Measurements from ENCODE around the gene TEX22.
A peak's percentile ranks its signal among the peaks of the same experiment; 100 is the strongest.

TEX22 gene

DNA sequence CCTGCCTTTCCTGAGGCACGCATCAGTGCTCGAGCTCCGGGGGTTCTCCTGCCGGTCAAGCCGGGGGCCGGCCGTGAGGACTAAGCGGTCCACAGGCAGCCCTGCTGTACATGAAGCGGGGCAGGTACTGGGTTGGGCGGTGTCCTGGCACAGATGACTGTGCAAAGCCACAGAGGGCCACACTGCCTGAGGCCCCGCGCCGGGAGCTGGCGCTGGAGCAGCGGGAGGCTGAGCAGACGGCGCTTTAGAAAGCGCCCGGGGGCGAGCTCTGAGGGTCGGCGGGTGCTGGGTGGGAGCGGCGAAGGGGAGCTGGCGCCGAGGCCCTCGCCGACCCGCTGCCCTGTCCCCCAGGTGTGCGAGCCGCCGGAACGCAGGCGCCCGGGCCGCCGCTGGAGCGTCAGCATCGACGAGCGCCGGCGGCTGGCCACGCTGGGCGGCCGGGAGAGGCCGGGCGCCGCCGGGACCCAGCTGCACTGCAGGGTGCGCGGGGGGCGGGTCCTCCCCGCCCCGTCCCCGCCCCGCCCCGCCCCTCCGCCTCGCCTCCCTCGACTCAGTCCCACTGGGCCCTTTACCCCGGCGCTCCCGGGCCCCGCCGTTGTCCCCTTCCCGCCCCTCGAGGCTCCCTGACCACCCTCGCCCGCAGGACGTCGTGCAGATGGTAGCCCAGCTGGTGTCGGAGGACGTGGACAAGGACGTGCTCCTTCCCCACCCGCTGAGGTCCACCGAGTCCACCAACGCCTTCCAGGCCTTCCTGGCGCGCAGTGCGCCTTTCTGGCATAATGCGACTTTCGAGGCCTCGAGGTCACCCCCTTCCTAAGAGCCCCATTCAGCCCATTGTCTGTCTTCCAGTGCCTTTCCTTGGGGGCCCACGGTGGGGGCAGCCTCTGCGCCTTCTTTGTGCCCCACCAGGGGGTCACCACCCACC is 12.9 kb downstream of the TEX22 start:
- no peaks in the 10 kb centered on the region for H3K36me3 ChIP-seq (replicated peaks)
- no peak overlapping the region for H3K4me3 ChIP-seq
- no peaks in the 10 kb centered on the region for H3K27me3 ChIP-seq (ENCODE audit: low read depth)
- H3K9me3 ChIP-seq, result no peaks in the 10 kb centered on the region
- in situ Hi-C loops (cut with MboI; ENCODE audit: low sequenced_read_pairs), result no loop called here
- H3K4me1 ChIP-seq, result peaks cover 4% of the 10 kb centered on the region
- no peak for DNase-seq (ENCODE audit: low spot score in 2 of 2)

DNA sequence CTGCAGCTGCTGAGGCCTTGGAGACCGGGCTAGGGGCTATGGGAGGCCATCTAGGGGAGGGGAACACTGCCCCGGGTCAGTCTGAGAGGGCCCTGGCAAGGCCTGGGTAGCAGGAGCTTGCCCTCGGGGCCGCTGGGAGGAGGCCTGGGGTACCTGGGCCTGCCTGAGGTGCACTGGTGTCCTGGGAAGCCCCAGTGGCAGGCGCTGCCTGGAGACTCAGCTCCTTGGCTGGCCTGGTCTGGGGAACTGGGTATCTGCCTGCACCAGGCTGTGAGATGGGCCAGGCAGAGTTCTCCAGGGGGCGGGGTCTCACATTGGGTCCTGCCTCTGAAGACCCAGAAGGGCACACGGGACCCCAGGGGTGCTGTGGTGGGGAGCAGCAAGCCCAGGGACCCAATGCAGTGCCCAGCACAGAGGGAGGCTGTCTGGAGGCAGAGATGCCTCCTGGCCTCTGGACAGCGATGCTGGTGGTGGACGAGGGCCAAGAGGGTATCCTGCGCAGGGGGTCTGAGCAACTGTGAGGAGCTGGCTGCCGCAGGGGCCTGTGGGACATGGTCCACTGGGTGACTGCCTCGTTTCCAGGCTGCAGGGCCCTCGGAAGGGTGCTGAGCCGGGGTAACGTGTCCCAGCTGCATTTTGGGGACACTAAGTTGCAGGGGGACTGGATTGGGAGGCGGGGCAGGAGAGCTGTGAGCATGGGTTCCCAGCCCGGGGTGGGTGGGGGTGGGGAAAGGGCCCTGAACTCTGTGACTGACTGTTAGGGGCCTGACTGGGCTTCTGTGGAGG is 13.8 kb downstream of the TEX22 start:
- no peaks in the 10 kb centered on the region for H3K36me3 ChIP-seq (replicated peaks)
- H3K27me3 ChIP-seq (ENCODE audit: low read depth), result no peaks in the 10 kb centered on the region
- H3K4me3 ChIP-seq, result no peak overlapping the region
- H3K4me1 ChIP-seq, result peaks cover 4% of the 10 kb centered on the region
- in situ Hi-C loops (cut with MboI; ENCODE audit: low sequenced_read_pairs), result no loop called here
- H3K9me3 ChIP-seq, result no peaks in the 10 kb centered on the region
- DNase-seq (ENCODE audit: low spot score in 2 of 2), result no peak

DNA sequence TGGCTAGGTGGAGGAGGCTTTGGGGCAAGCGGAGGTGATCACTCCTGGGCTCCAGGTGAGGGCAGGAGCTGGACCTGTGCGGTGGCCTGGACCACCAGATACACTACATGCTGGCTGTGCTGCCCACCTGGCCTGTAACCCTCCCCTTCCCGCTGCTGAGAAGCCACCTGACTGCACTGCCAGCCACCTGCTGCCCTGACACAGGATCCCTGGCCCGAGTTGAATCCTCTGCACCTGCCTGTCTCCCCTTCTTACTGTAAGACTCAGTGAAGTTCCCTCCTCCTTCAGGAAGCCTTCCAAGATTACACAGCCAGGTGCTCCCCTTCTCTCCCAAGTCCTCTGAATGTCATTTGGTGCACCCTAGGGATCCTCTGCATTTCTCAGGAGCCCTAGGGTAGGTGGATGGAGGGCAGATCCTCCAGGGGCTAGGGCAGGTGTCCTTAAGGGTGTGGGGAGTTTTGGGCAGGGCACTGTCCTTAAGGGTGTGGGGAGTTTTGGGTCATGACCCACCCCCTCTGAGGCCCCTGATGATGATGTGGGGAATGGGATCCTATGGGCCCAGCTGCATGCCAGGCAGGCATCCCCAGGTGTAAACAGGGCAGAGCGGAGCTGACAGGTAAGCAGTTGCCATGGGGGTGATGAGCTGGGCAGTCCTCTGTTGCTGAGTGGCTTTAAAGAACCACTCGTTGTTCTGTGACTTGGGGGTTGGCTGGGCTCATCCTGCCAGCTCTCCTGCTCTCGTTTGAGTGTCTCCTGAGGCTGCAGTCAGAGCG is 14.6 kb downstream of the TEX22 start:
- Histone ChIP-seq H3K4me1 (peaks cover 4% of the 10 kb centered on the region), H3K27me3 (ENCODE audit: low read depth) (no peaks in the 10 kb centered on the region), H3K36me3 (replicated peaks) (no peaks in the 10 kb centered on the region; the same call in 1 of the 2 replicates), H3K4me3 (no peak overlapping the region), H3K9me3 (no peaks in the 10 kb centered on the region)
- no peak for DNase-seq (ENCODE audit: low spot score in 2 of 2)
- in situ Hi-C loops (cut with MboI; ENCODE audit: low sequenced_read_pairs), result no loop called here

DNA sequence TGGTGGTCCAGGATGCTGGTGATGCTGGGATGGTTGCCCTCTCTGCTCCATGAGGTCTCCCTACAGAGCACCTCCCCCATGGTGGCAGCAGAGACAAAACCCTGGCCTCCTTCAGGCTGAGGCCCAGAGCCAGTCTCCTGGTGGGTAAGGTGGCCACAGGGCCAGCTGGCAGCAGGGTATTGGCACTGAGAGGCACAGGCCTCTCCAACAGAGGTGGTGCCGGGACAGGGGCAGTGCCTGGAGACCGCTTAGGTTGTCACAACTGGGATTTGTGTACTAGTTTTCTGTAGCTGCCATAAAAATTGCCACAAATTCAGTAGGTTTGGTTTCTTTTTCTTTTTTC is 15.2 kb downstream of the TEX22 start:
- DNase-seq (ENCODE audit: low spot score in 2 of 2), result no peak
- Histone ChIP-seq H3K4me3 (no peak overlapping the region), H3K27me3 (ENCODE audit: low read depth) (no peaks in the 10 kb centered on the region)

DNA sequence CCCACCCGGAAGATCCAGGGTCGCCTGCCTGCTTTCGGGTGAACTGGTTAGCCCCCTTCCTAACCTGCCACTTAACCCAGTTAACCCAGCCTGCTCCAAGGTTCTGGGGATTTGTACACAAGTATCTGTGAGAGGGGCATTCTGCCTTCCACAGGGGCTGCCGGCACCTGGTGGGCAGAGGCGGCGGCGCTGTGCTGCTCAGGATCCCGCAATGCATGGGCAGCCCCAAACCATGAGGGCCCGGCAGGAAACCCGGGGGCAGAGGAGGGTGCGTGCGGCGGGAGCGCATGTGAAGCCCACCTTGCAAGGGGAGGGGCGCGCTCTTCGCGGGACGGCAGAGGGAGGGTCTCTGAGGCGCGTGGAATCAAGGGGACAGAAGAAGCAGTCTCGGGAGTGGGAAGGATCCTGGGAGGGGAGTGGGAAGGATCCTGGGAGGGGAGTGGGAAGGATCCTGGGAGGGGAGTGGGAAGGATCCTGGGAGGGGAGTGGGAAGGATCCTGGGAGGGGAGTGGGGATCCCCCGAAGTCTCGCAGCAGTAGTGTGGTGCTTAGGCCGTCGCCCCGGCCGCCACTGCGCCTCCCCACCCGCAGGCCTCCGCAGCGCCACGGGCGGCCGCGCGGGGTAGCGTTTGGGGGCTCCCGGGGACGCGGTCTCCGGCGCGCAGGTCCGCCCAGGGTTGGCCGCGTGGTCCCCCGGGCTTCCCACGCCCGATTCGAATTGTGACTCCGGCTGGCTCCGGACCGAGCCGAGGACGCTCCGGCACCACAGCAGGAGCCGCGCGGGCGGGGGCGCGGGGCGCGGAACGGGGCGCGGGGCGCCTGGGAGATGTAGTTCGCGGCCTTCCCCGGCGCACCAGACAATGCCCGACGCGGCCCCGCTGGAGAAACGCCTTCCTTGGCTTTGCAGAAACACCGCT is 16.4 kb downstream of the TEX22 start:
- peak; percentile 57 to 82 for DNase-seq (ENCODE audit: low spot score in 2 of 2)
- Histone ChIP-seq H3K4me1 (peaks cover 11% of the 10 kb centered on the region), H3K9me3 (no peaks in the 10 kb centered on the region), H3K4me3 (peak overlapping the region; percentile 27), H3K36me3 (replicated peaks) (peaks cover 2% of the 10 kb centered on the region; the same call in 1 of the 2 replicates), H3K27me3 (ENCODE audit: low read depth) (no peaks in the 10 kb centered on the region)
- in situ Hi-C loops (cut with MboI; ENCODE audit: low sequenced_read_pairs), result no loop called here

More for the DNA sequence above, 15.2 kb downstream of the TEX22 start:
- Histone ChIP-seq H3K36me3 (replicated peaks) (peaks cover 2% of the 10 kb centered on the region; the same call in 1 of the 2 replicates), H3K9me3 (no peaks in the 10 kb centered on the region), H3K4me1 (peaks cover 4% of the 10 kb centered on the region)
- in situ Hi-C loops (cut with MboI; ENCODE audit: low sequenced_read_pairs), result no loop called here

DNA sequence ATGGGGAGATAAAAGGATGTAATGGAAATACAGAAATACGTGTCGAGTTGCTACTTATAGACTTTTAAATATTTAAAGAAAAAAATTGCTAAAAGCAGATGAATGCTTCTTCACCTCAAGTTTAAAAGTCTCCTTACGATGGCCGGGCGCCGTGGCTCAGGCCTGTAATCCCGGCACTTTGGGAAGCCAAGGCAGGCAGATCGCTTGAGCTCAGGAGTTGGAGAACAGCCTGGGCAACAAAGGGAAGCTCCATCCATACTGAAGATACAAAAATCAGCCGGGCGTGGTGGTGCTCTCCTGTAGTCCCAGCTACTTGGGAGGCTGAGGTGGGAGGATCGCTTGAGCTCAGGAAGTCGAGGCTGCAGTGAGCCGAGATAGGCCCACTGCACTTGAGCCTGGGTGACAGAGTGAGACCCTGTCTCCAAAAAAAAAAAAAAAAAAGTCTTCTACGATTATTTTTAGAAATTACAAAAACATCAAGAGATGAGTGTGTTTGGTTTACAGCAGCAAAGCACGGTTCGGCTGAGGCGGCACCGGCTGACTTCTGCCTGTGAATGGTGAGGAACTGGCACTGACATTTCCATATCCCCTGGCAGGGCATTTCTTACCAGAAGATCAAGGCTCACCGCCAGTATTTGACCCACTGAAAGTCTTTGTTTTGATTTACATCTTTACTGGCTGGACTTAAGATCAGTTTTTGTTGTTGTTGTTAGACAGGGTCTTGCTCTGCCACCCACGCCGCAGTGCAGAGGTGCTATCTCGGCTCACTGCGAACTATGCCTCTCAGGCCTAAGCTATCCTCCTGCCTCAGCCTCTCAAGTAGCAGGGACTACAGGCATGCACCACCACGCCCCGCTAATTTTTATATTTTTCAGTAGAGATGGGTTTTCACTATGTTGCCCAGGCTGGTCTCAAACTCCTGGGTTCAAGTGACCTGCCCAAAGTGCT is 17.4 kb downstream of the TEX22 start:
- Histone ChIP-seq H3K9me3 (no peaks in the 10 kb centered on the region), H3K4me3 (peak overlapping the region; percentile 27), H3K36me3 (replicated peaks) (peaks cover 2% of the 10 kb centered on the region), H3K27me3 (ENCODE audit: low read depth) (no peaks in the 10 kb centered on the region), H3K4me1 (peaks cover 11% of the 10 kb centered on the region)
- no peak for DNase-seq (ENCODE audit: low spot score in 2 of 2)
- in situ Hi-C loops (cut with MboI; ENCODE audit: low sequenced_read_pairs), result no loop called here

DNA sequence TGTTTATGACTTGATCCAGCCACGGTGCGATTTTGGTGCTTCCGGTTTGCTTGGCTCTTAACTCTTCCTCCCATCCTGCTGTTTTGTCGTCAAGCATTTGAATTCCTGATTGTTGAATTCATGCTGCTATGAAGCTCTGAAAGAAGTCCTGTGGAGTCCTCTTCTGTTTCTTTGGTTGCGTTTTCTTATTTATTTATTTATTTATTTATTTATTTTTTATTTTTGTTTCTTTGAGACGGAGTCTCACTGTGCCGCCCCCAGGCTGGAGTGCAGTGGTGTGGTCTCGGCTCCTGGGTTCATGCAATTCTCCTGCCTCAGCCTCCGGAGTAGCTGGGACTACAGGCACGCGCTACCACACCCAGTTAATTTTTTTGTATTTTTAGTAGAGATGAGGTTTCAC is 18.3 kb downstream of the TEX22 start:
- no peaks in the 10 kb centered on the region for H3K27me3 ChIP-seq (ENCODE audit: low read depth)
- H3K9me3 ChIP-seq, result no peaks in the 10 kb centered on the region
- peaks cover 10% of the 10 kb centered on the region for H3K36me3 ChIP-seq (replicated peaks)
- no peak overlapping the region for H3K4me3 ChIP-seq
- in situ Hi-C loops (cut with MboI; ENCODE audit: low sequenced_read_pairs), result no loop called here
- DNase-seq (ENCODE audit: low spot score in 2 of 2), result no peak
- peaks cover 11% of the 10 kb centered on the region for H3K4me1 ChIP-seq

DNA sequence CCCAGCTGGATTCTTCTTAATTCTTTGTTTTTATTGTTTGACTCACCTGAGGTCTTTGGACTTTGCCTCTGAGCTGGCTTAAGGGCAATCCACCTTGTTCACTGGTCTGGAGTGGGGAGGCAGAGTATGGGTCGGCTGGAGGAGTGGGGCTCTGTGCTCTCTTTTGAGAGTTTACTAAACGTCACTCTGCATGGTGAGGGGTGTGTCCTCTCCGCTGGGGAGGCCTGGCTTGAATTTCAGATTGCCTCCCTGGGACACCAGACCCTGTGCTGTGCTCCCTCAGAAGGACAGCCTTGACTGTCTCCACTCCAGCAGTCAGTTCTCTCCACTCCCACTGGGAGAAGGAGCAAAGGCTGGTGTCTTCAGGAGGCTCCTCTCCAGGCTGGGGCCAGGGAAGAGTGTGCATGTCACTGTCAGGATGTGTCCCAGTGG is 19.4 kb downstream of the TEX22 start:
- peaks cover 16% of the 10 kb centered on the region for H3K4me1 ChIP-seq
- H3K9me3 ChIP-seq, result no peaks in the 10 kb centered on the region
- no peak for DNase-seq (ENCODE audit: low spot score in 2 of 2)
- peaks cover 20% of the 10 kb centered on the region for H3K36me3 ChIP-seq (replicated peaks)
- in situ Hi-C loops (cut with MboI; ENCODE audit: low sequenced_read_pairs), result no loop called here
- no peak overlapping the region for H3K4me3 ChIP-seq
- H3K27me3 ChIP-seq (ENCODE audit: low read depth), result no peaks in the 10 kb centered on the region

DNA sequence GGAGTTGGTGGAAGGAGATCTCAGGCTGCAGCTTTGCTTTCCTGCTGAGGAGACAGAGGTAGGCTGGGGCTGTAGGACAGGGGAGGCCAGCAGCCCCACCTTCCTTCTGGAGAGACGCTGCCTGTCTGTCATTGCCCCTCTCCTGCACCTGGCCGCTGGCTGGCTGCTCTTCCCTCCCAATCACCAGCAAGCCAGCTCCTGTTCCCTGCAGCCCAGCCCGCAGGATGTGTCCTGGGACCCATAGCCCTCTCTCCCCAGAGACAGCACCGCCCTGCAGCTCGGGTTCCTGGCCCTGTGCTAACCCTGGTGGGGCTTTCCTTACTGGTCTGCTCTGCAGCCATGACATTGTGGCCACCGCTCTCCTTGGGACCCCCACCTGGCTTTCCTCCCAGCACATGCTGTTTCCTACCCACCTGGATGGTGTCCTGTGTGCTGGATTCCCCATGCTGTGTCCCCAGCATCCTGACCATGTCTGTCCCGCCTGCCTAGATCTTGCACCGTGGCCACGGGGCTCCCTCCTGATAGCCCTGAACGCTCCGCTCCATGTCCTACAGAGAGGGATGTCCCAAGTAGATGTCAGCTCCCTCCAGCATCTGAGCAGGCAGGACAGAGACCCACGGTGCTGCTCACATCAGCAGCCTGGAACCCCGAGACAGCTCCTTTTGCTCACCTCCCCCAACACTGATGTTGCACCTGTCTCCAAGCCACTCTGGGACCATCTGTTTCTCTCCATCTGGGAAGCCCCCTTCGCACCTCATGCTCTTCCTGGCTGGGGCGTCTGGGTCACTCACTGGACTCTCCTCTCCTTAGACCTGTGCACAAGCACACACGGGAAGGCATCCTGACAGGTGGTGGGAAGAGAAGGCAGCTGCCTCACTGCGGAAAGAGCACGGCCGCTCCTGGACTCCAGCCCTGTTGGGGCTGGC is 20.2 kb downstream of the TEX22 start:
- H3K9me3 ChIP-seq, result no peaks in the 10 kb centered on the region
- in situ Hi-C loops (cut with MboI; ENCODE audit: low sequenced_read_pairs), result no loop called here
- no peak for DNase-seq (ENCODE audit: low spot score in 2 of 2)
- H3K4me1 ChIP-seq, result peaks cover 16% of the 10 kb centered on the region
- no peaks in the 10 kb centered on the region for H3K27me3 ChIP-seq (ENCODE audit: low read depth)
- peaks cover 23% of the 10 kb centered on the region for H3K36me3 ChIP-seq (replicated peaks)
- H3K4me3 ChIP-seq, result peak overlapping the region; percentile 48

DNA sequence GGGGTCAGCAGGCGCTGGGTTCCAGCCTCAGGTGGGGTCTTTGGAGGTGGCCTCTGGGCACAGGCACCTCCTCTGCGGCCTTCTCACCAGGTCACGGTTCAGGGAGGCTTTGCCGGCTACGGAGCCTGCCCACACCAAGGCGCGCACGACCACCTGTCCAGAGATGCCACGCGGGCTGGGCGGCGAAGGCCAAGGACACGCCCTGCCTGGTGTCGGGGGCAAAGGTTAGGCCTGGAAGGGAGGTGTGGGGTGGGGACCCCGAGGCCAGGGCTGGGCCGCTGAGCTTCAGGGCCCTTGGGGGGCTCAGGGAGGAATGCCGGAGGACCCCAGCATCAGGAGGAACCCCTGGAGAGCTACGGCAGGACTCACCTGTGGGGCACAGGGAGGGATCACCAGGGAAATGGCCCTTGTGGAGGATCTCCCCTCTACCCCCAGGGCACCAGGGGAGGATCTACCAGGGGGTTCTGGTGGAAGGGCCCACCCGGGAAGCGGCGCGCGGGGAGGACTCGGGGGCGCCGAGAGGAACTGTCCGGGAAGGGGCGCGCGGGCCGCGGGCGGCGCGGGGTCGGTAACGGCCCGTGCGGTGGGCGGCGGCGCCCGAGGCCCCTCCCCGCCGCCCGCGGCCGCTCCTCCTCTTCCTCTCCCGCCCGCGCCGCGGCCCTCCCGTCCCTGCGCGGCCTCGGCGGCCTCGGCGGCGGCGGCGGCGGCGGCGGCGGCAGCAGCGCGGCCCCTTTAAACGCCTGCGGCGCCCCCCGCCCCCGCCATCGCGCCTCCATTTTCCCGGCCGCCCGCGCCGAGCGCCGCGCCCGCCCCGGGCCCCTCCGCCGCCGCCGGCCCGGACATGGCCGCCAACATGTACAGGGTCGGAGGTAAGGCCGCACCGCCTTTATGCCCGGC is 21.1 kb downstream of the TEX22 start, which contains the start of gene MTA1:
TSS of gene MTA1 (plus strand) at position 633 of the 897 bp plus-strand sequence. CDS start at position 842, 209 bp downstream.
- Histone ChIP-seq H3K9me3 (no peaks in the 10 kb centered on the region), H3K27me3 (ENCODE audit: low read depth) (no peaks in the 10 kb centered on the region), H3K36me3 (replicated peaks) (peaks cover 29% of the 10 kb centered on the region), H3K4me3 (peak within 1 kb of the TSS; percentile 80), H3K4me1 (peaks cover 16% of the 10 kb centered on the region)
- in situ Hi-C loops (cut with MboI; ENCODE audit: low sequenced_read_pairs), result no loop called here
- peak; percentile 67 for DNase-seq (ENCODE audit: low spot score in 2 of 2)

Measured in HAP-1 (cell line).